NCI-H2029 (cell line): Measurements from ENCODE around the gene MRPL18.
A peak's percentile ranks its signal among the peaks of the same experiment; 100 is the strongest.
"Not testable (repeated sequence)": the region's sequence is repeated elsewhere in the genome, so short reads cannot be mapped to it uniquely, and the experiment has no call there.

Experiments used
- DNase-seq: peaks from one replicate; lab custom pipeline; 2025; lab: John Stamatoyannopoulos, UW

The MRPL18 gene

GRCh38 chr6:159817951-159818739 is 27.9 kb downstream of the MRPL18 start:
- DNase-seq, result no peak

- no peak for DNase-seq
Measured at GRCh38 chr6:159819098-159819497, 28.8 kb downstream of the MRPL18 start.

- no peak for DNase-seq
Measured at GRCh38 chr6:159819932-159820640, 29.8 kb downstream of the MRPL18 start.

GRCh38 chr6:159821122-159821521 is 30.9 kb downstream of the MRPL18 start:
- no peak for DNase-seq

- no peak for DNase-seq
Measured at GRCh38 chr6:159821726-159822125, 31.5 kb downstream of the MRPL18 start.

- DNase-seq, result no peak
Measured at GRCh38 chr6:159823953-159824352, 33.7 kb downstream of the MRPL18 start.

GRCh38 chr6:159824690-159825089 is 34.4 kb downstream of the MRPL18 start:
- DNase-seq, result not testable (repeated sequence)

GRCh38 chr6:159826004-159826403 is 35.7 kb downstream of the MRPL18 start:
- DNase-seq, result no peak

- peak; percentile 61 for DNase-seq
Measured at GRCh38 chr6:159826968-159827647, 36.8 kb downstream of the MRPL18 start.

GRCh38 chr6:159828074-159828473 is 37.8 kb downstream of the MRPL18 start:
- peak; percentile 40 for DNase-seq

- no peak for DNase-seq
Measured at GRCh38 chr6:159829526-159829925, 39.3 kb downstream of the MRPL18 start.

- no peak for DNase-seq
Measured at GRCh38 chr6:159830501-159831372, 40.5 kb downstream of the MRPL18 start.

- peak; percentile 71 for DNase-seq
Measured at GRCh38 chr6:159831373-159831679, 41.1 kb downstream of the MRPL18 start.

GRCh38 chr6:159832946-159833345 is 42.7 kb downstream of the MRPL18 start:
- DNase-seq, result no peak

GRCh38 chr6:159833556-159833955 is 43.3 kb downstream of the MRPL18 start:
- no peak for DNase-seq

GRCh38 chr6:159833997-159834603 is 43.8 kb downstream of the MRPL18 start:
- DNase-seq, result no peak

GRCh38 chr6:159836718-159837490 is 46.6 kb downstream of the MRPL18 start:
- DNase-seq, result no peak

GRCh38 chr6:159837511-159837910 is 47.2 kb downstream of the MRPL18 start:
- no peak for DNase-seq

- no peak for DNase-seq
Measured at GRCh38 chr6:159838020-159838744, 47.9 kb downstream of the MRPL18 start.

GRCh38 chr6:159842035-159842434 is 51.8 kb downstream of the MRPL18 start:
- DNase-seq, result no peak
